GM21737 (cell line): ENCODE measurements around the gene ADAMTS7.
"Not testable (repeated sequence)": the region's sequence is repeated elsewhere in the genome, so short reads cannot be mapped to it uniquely, and the experiment has no call there.

Source experiments
- ATAC-seq: cut with Tn5 transposase; IDR thresholded peaks from one replicate; pipeline ENCODE4 v1.9.1; 2021; ENCODE audit warnings: mild to moderate bottlenecking, moderate library complexity; ENCODE audit not compliant: unreplicated experiment

Gene ADAMTS7

DNA sequence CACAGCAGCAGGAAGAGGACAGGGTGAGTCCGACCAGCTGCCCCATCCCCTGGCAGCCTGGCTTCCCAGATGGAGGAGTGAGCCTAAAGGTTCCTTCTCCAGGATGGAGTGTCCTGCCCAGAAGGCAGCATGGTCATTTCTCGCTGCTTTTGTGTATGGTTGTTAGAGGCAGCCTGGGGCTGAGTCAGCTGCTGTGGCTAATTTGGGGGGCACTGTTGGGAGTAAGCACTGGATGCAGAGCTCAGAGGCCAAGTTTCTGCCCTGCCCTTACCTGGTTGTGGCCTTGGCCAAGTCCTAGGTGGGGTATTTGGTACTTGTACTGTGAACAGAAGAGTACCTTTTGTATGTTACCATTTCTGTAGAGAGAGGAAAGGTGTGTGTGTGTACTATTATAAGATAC, 78.6 kb downstream of the ADAMTS7 start:
- ATAC-seq: no peak

DNA sequence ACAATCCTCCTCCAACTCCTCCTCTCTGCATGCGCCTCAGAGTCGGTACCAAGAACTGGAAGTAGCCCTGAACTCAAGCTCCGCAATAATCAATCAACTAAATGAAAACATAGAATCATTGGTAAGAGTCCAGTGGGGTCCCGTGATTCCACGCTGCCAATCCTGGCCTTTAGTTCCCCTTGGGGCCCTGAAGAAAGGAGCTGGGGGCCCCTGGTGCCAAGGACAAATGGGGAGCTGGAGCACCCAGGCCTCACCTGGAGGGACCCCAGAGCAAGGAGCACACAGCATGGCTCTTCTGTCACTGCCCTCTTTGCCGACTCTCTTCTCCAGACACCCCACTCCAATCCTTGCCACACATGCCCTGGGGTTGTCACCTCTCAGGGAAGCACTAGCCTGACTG, 80.3 kb downstream of the ADAMTS7 start:
- no peak for ATAC-seq

DNA sequence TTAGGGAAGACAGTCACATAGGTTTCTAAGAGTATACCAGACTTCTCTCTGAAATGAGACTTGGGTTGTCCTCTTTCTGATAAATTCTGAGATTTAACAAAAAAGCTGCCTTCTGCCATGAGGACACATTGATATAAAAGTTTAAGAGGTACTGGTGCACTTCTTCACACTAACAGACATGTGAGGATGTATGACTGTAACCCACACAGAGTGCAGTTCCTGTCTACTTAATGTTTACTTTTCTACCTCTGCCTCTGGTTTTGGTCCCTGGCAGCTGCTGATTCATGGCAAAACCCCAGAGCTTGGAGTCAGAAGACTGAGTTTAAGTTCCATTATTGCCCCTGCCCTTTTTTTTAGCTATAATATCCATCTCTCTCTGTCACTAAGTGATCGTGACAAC, 82.8 kb downstream of the ADAMTS7 start:
- ATAC-seq: not testable (repeated sequence)

DNA sequence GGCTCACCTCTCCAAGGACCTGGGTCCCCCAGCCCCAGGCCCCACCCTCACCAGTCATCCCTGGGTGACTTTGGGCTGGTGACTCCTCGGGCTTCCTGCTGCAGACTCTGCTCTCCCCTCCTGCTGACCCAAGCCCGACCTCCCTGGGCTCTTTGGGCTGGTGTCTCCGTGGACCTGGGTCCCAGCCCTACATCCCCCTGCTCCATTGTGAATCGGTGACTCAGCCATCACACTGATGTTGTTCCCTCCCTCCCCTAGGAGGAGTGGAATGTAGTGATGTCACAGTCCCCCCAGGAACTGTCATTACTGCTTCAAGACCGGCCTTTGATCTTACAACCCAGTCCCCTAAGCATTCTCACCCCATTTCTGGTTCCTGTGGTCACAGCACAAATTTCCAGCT, 83.7 kb downstream of the ADAMTS7 start:
- ATAC-seq: no peak

DNA sequence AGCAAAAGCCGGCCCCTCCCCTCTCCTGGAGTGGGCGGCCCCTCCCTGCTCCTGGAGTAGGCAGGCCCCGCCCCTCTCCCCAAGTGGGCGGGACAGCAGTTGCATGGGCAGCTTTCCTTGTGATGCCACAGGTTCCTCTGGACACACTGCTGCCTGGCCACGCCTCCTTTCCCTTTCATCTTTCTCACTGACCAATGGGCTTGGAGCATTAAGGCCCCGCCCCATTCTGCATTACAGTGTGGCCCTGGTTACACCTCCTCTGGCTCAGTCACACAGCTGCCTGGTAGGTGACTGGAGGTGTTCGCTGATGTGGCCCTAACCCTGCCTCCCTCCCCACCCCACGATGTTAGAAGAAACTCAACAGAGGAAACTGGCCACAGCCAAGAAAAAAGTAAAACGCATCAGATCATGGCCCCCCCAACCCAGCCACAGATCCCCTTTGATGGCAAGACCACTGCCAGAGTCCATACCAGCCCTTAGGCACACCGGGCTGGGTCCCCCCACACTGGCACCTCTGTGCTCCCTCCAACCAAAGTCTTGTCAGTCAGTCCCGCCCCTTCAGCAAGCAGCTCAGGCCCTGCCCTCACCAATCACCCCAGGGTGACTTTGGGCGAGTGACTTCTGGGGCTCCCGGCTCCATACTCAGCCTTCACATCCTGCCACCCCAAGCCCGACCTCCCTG, 84.3 kb downstream of the ADAMTS7 start:
- ATAC-seq: no peak

DNA sequence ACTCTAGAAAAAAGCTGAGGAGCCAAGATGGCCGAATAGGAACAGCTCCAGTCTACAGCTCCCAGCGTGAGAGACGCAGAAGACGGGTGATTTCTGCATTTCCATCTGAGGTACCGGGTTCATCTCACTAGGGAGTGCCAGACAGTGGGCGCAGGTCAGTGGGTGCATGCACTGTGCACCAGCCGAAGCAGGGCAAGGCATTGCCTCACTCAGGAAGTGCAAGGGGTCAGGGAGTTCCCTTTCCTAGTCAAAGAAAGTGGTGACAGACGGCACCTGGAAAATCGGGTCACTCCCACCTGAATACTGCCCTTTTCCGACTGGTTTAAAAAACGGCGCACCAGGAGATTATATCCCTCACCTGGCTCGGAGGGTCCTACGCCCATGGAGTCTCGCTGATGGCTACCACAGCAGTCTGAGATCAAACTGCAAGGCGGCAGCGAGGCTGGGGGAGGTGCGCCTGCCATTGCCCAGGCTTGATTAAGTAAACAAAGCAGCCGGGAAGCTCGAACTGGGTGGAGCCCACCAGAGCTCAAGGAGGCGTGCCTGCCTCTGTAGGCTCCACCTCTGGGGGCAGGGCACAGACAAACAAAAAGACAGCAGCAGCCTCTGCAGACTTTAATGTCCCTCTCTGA, 91.3 kb downstream of the ADAMTS7 start:
- ATAC-seq: not testable (repeated sequence)

DNA sequence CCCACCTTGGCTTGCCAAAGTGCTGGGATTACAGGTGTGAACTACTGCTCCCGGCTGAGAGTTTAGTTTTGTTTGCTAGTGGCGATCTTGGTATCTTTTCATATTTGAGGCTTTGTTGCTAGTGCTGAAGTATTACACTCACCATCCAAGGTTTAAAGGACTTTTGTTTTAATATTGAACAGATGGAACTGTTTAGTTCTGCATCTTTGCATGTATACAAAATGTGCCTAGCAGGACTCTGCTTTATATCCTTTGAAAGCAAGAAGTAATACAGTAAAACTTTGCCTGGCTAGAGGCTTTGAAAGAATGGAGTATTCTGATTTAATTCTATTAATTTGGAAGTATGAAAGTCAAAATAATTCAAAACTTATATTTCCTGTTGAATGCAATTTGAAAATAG, 92.4 kb downstream of the ADAMTS7 start:
- ATAC-seq: no peak

DNA sequence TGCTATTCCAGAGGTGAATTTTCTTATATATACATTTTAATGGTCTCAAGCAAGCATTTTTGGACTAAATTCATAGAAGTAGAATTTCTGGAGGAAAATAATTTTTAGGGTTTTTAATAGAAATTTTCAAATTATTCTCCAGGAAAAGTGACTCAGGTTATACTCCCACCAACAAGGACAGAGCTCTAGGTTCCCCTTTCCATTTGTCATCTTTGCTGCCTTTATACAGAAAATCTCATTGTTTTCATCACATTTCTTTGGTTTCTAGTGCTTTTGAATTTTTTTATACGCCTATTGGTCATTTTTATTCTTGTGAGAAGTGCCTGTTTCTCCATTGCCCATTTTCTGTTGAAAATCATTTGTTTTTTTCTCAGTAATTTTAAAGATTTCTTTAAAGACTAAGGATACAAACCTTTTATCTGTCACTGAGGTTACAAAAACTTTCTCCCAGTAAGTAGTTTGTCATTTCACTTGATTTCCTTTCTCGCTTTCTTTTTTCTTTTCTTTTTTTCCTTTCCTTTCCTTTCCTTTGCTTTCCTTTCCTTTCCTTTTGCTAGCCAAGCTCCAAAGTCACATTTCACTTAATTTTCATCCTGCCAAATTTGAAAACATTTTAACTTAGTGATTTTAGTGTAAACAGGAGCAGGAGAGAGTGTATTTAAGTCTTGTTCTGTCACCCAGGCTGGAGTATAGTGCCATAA, 93.2 kb downstream of the ADAMTS7 start:
- ATAC-seq: no peak

DNA sequence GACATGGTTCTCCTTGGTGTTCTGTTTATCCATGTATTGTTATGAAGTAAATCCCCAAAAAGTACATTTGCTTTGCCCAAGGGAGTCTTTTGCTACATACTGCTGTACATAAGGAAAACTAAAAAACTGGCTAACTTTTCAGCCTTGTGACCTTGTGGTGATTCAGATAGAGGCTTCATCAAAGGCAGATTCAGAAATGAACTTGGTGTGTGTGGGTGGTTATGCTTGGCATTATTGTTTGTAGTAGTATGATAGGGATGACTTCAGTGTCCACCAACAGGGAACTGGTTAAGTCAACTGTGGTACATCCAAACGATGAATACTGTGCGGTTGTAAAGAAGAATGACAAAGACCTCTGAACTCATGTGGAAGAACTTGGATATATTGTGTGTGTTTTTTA, 94.6 kb downstream of the ADAMTS7 start:
- no peak for ATAC-seq

DNA sequence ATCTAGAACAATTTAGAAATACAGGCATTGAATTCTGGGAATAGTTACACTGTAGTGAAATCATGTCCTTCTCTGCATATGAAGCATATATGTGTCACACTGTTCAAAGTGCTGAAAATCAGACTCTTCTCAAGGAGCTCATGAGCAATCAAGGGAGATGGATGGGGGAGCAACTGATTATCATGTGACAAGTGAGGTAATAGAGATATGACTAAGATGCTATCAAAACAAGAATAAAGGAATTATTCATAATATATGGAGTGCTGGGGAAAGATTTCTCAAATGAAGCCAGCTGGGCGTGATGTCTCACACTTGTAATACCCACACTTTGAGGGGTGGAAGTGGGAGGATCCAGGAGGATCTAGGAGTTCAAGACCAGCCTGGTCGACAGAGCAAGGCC, 95.3 kb downstream of the ADAMTS7 start:
- no peak for ATAC-seq

DNA sequence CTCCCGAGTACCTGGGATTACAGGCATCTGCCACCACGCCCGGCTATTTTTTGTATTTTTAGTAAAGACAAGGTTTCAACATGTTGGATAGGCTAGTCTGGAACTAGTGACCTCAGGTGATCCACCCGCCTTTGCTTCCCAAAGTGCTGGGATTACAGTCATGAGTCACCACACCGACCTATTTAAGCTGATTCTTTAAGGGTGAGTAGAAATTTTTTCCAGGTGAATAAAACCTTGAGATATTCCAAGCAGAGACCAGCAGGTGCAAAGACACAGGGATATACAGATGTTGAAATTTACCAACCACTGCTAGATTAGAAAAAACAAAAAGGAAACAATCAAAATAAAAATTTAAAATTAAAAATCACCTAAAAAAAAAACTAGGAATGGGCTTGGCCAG, 95.8 kb downstream of the ADAMTS7 start:
- no peak for ATAC-seq

DNA sequence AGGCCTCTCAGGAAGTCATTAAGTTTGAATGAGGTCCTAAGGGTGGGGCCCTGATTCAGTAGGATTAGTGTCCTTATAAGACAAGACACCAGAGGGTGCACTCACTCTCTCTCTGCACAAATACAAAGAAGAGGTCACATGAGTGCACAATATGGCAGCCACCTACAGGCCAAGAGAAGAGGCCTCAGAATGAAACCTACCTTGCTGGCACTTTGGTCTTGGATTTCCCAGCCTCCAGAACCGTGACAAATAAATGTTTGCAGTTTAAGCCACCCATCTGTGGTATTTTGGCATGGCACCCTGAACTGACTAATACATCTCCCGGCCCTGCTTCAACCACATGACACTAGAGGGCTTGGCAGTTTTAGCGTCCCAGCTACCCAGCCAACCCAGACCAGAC, 96.4 kb downstream of the ADAMTS7 start:
- ATAC-seq: no peak

DNA sequence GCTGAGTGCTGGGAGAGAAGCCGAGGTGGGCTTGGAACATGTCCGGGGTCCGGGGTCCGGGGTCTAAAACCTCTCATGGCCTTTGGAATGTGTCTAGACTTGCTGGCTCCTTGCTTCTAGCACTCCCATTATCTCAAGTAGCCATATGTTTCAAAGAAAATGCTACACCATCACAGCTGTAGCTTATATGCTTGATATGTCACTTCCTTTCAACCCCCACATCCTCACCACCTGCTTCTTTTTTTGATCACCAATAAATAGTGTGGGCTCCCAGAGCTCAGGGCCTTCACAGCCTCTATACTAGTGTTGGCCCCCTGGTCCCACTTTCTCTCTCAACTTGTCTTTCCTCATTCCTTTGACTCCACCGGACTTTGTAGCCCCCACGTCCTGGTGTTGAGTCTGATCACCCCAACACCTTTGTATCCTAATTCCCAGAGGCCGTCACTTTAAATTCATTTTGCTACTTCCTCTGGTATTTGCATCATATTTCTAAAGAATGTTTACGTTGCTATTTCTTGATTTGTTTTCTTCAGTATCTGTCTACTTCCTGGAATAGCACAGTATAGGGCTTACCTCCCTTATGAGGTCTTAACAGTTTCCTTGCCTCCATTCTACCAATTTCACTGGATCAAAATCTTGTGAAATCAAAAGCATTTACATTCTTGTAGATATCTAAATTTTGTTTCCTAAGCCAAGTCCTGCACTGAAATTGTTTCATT, 98.3 kb downstream of the ADAMTS7 start:
- ATAC-seq: no peak

DNA sequence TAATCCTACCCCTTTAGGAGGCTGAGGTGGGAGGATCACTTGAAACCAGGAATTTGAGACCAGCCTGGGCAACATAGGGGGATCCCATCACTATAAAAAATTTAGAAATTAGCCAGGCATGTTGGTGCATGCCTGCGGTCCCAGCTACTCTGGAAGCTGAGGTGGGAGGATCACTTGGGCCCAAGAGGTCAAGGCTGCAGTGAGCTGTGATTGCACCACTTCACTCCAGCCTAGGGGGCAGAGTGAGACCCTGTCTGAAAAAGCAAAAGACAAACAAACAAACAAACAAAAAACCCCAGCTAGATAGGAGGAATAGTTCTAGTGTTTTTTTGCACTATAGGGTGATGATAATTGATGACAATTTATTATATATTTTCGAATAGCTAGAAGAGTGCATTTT, 99.6 kb downstream of the ADAMTS7 start:
- no peak for ATAC-seq

DNA sequence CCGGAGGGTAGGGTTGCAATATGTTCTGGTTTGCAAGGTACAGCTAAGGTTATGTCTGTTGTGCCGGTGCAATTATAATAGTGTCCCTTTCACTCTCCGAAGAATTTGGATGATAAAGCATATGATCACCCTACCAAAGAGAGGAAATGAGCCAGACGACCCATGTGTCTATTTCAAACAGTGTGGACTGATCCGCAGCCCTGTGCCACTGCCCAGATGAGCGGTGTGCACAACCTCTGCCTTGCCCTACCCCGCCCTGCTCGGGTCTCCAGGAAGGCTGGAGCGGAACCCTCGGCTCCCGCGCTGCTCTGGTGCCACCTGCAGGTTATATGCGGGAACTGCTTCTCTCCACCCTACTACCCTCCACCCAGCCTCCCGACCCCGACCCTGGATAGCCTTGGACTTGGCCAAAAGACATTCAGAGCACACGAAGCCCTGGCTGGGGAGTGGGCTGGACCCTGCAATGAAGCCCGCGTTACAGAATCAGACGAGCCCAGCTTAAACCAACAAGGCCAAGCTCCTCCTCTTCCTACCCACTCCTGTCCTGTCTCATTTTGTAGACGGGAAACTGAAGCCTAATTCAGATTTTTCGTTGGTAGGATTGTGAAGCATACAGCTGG, 101.9 kb downstream of the ADAMTS7 start:
- no peak for ATAC-seq
